T-helper 2 cell (primary cell): Measurements from ENCODE around the gene HMGN4.
A peak's percentile ranks its signal among the peaks of the same experiment; 100 is the strongest.

ENCODE experiments used
- DNase-seq, 5 experiments: peaks; one replicate each; pipeline versions ENCODE4 v3.0.0 to v3.0.0-alpha.2; 2012 to 2022

The HMGN4 gene

GRCh38 chr6:26552640-26553188 is 14.5 kb downstream of the HMGN4 start:
- DNase-seq: no peak

GRCh38 chr6:26553264-26553634 is 15.1 kb downstream of the HMGN4 start:
- peak in 4 of 5 experiments; percentile 63 to 84 (median 69) for DNase-seq

GRCh38 chr6:26553635-26554446 is 15.7 kb downstream of the HMGN4 start:
- peak in 4 of 5 experiments; percentile 65 to 84 (median 75) for DNase-seq

GRCh38 chr6:26554447-26554696 is 16.2 kb downstream of the HMGN4 start:
- no peak for DNase-seq

GRCh38 chr6:26554697-26555504 is 16.7 kb downstream of the HMGN4 start:
- peak in 2 of 5 experiments; percentile 35 to 73 for DNase-seq

GRCh38 chr6:26555505-26556262 is 17.5 kb downstream of the HMGN4 start:
- no peak for DNase-seq

- peak in 2 of 5 experiments; percentile 23 to 44 for DNase-seq
Measured at GRCh38 chr6:26556263-26557070, 18.3 kb downstream of the HMGN4 start.

GRCh38 chr6:26561533-26562466 is 23.6 kb downstream of the HMGN4 start:
- no peak for DNase-seq

GRCh38 chr6:26563488-26563887 is 25.3 kb downstream of the HMGN4 start:
- no peak for DNase-seq

- peak; percentile 92 to 98 (median 94) for DNase-seq
Measured at GRCh38 chr6:26568601-26569432, 30.7 kb downstream of the HMGN4 start.

GRCh38 chr6:26569433-26569764 is 31.2 kb downstream of the HMGN4 start:
- no peak for DNase-seq

GRCh38 chr6:26570027-26570809 is 32.1 kb downstream of the HMGN4 start:
- no peak for DNase-seq

GRCh38 chr6:26571592-26572296 is 33.6 kb downstream of the HMGN4 start:
- DNase-seq: peak in 2 of 5 experiments; percentile 53 to 63

GRCh38 chr6:26575494-26575939 is 37.4 kb downstream of the HMGN4 start:
- no peak for DNase-seq

- DNase-seq: no peak
Measured at GRCh38 chr6:26576407-26576843, 38.3 kb downstream of the HMGN4 start.

- peak in 4 of 5 experiments; percentile 50 to 64 (median 62) for DNase-seq
Measured at GRCh38 chr6:26576929-26577719, 39.0 kb downstream of the HMGN4 start.

- DNase-seq: no peak
Measured at GRCh38 chr6:26577720-26578072, 39.5 kb downstream of the HMGN4 start.

- DNase-seq: no peak
Measured at GRCh38 chr6:26578279-26578678, 40.1 kb downstream of the HMGN4 start.
